HG03060 (cell line): ENCODE measurements around the gene FNDC7.

Experiments
- ATAC-seq: cut with Tn5 transposase; IDR thresholded peaks from one replicate; pipeline ENCODE4 v1.9.1; 2021; ENCODE audit warnings: low read depth, moderate number of reproducible peaks; ENCODE audit not compliant: unreplicated experiment

FNDC7 gene

GRCh38 chr1:108791790-108792189 lies 79.1 kb downstream of the FNDC7 start:
- ATAC-seq, result no peak
